ENCODE measurements around the gene BAIAP2. TPM values are rescaled to one million over a fixed set of nuclear protein-coding genes. Genes with fewer than 3 reads are reported as not detected.

The BAIAP2 gene
- total and polyA plus RNA-seq, 2 donors (not counting 1 experiment from before 2014, with no cell fraction given) = 1.3 to 12.0 TPM

DNA sequence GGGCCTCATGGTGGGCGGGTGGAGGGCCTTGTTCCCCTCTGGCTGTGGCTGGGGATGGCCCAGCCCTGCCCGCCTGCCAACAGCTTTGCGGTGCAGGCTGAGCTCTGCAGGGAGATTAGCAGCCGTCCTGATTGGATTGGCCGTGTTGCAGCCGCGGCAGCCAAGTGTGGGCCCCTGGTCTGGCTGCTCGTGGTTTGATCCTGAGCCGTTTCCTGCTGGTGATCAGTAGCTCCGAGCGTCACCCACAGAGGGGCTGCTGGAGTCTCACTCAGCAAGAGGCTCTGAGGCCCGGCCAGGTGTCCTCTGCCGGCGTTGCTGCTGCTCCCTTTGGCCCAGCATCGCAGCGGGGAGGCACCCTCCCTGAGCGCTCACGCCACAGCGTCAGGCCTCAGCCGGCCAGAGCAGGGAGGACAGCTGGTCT lies 32.5 kb downstream of the BAIAP2 start:
- H3K9me3 ChIP-seq (ENCODE audit: control extremely low read depth in 1 of 3, control insufficient read depth in 2 of 3, insufficient read depth in 1 of 3, low read length in 2 of 3) = no peaks in the 10 kb centered on the region
- intact Hi-C loops (cut with micrococcal nuclease) = no loop called here
- no peak for ATAC-seq (ENCODE audit: low read depth)
- POLR2A ChIA-PET = no interaction called here
- DNase-seq = no peak
- no peak overlapping the region for H3K4me3 ChIP-seq (ENCODE audit: control extremely low read depth in 1 of 5, extremely low read depth in 1 of 5, insufficient read depth in 1 of 5, low read depth in 2 of 5, low read length in 4 of 5)
- H3K9ac ChIP-seq (ENCODE audit: low read length) = no peak overlapping the region
- H3K27ac Mint-ChIP-seq = no peak overlapping the region
- H4K20me1 ChIP-seq (ENCODE audit: control insufficient read depth, insufficient read depth, low read length, poor library complexity, severe bottlenecking) = no peaks in the 10 kb centered on the region
- H3K9me3 Mint-ChIP-seq (ENCODE audit: insufficient read depth) = no peaks in the 10 kb centered on the region
- CTCF ChIA-PET = no interaction called here
- H3K4me3 Mint-ChIP-seq = no peak overlapping the region
- H3K27me3 Mint-ChIP-seq = peaks cover 2% of the 10 kb centered on the region
- no peak overlapping the region for H3K4me2 ChIP-seq (replicated peaks; ENCODE audit: low read depth, low read length, poor library complexity, severe bottlenecking)
- no peak overlapping the region for H2AFZ ChIP-seq (ENCODE audit: insufficient read depth, low read depth, low read length, poor library complexity, severe bottlenecking)
- no peak for TF ChIP-seq EZH2 (IDR thresholded peaks at IDR 0.05; ENCODE audit: borderline replicate concordance, insufficient read depth, low read depth, low read length, poor library complexity, severe bottlenecking)
- no peaks in the 10 kb centered on the region for H3K36me3 ChIP-seq (replicated peaks in 1 of 2; ENCODE audit: control extremely low read depth in 1 of 2, control insufficient read depth in 1 of 2, extremely low read depth in 1 of 2, insufficient read depth in 2 of 2, low read length in 1 of 2)
- H3K27ac ChIP-seq (ENCODE audit: low read length in 2 of 2) = no peak overlapping the region
- H3K79me2 ChIP-seq (ENCODE audit: control insufficient read depth, insufficient read depth, low read length) = no peaks in the 10 kb centered on the region
- H3K4me1 Mint-ChIP-seq = no peaks in the 10 kb centered on the region
- H3K27me3 ChIP-seq (replicated peaks in 1 of 4; ENCODE audit: control extremely low read depth in 1 of 4, control insufficient read depth in 3 of 4, insufficient read depth in 4 of 4, low read length in 3 of 4) = no peaks in the 10 kb centered on the region
- no peaks in the 10 kb centered on the region for H3K4me1 ChIP-seq (ENCODE audit: control insufficient read depth in 2 of 2, insufficient read depth in 2 of 2, low read length in 2 of 2)
- WGBS (ENCODE audit: insufficient coverage) = 90% methylated on average over 20 of the region's 20 CpGs

DNA sequence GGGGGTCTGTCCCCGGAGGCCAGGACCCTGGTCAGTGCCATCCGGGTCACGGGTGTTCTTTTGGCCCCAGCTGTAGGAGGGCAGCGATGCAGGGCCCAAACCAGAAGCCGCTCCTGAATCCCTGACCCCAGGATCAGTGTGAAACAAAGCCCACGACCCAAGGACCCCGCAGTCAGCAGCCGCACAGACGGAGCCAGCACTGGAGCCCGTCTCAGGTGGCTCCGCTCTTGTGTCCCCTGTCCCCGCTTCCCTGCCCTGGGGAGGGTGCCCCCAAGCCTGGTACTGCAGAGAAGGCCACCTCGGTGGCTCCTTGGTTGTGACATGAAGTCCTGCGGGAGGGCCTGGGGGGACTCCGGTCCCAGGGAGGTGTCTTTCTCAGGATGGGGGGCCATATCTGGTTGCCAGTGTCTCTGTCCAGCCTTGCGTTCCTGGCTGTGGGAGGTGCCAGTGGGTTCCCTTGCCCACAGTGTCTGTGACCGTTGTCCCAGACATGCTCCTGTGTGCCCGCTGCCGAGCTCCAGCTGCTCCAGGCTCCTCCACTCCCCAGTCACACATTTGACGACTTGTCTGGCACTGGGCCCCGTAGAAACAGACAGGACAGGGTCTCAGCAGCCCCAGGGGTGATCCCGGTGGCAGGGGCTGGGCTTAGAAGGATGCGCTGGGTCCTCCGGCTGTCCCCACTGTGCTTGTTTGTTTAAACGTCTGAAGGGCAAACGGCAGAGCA lies 33.6 kb downstream of the BAIAP2 start:
- no peak overlapping the region for H3K27ac Mint-ChIP-seq
- H3K4me3 Mint-ChIP-seq = no peak overlapping the region
- no peak overlapping the region for H3K4me3 ChIP-seq (ENCODE audit: control extremely low read depth in 1 of 5, extremely low read depth in 1 of 5, insufficient read depth in 1 of 5, low read depth in 2 of 5, low read length in 4 of 5)
- H3K4me1 ChIP-seq (ENCODE audit: control insufficient read depth in 2 of 2, insufficient read depth in 2 of 2, low read length in 2 of 2) = no peaks in the 10 kb centered on the region
- intact Hi-C loops (cut with micrococcal nuclease) = no loop called here
- H3K27me3 ChIP-seq (replicated peaks in 1 of 4; ENCODE audit: control extremely low read depth in 1 of 4, control insufficient read depth in 3 of 4, insufficient read depth in 4 of 4, low read length in 3 of 4) = no peaks in the 10 kb centered on the region
- no peaks in the 10 kb centered on the region for H3K4me1 Mint-ChIP-seq
- no peaks in the 10 kb centered on the region for H3K79me2 ChIP-seq (ENCODE audit: control insufficient read depth, insufficient read depth, low read length)
- H3K9ac ChIP-seq (ENCODE audit: low read length) = no peak overlapping the region
- H3K36me3 ChIP-seq (replicated peaks in 1 of 2; ENCODE audit: control extremely low read depth in 1 of 2, control insufficient read depth in 1 of 2, extremely low read depth in 1 of 2, insufficient read depth in 2 of 2, low read length in 1 of 2) = no peaks in the 10 kb centered on the region
- ATAC-seq (ENCODE audit: low read depth) = no peak
- ChIA-PET CTCF (no interaction called here), POLR2A (no interaction called here)
- TF ChIP-seq EZH2 (IDR thresholded peaks at IDR 0.05; ENCODE audit: borderline replicate concordance, insufficient read depth, low read depth, low read length, poor library complexity, severe bottlenecking) = no peak
- TF ChIP-seq, protein P1, sequence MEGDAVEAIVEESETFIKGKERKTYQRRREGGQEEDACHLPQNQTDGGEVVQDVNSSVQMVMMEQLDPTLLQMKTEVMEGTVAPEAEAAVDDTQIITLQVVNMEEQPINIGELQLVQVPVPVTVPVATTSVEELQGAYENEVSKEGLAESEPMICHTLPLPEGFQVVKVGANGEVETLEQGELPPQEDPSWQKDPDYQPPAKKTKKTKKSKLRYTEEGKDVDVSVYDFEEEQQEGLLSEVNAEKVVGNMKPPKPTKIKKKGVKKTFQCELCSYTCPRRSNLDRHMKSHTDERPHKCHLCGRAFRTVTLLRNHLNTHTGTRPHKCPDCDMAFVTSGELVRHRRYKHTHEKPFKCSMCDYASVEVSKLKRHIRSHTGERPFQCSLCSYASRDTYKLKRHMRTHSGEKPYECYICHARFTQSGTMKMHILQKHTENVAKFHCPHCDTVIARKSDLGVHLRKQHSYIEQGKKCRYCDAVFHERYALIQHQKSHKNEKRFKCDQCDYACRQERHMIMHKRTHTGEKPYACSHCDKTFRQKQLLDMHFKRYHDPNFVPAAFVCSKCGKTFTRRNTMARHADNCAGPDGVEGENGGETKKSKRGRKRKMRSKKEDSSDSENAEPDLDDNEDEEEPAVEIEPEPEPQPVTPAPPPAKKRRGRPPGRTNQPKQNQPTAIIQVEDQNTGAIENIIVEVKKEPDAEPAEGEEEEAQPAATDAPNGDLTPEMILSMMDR (IDR thresholded peaks at IDR 0.05) = no peak
- no peaks in the 10 kb centered on the region for H3K27me3 Mint-ChIP-seq
- DNase-seq = no peak
- no peak overlapping the region for H3K27ac ChIP-seq (ENCODE audit: low read length in 2 of 2)
- H3K9me3 Mint-ChIP-seq (ENCODE audit: insufficient read depth) = no peaks in the 10 kb centered on the region
- H2AFZ ChIP-seq (ENCODE audit: insufficient read depth, low read depth, low read length, poor library complexity, severe bottlenecking) = no peak overlapping the region
- 93% methylated on average over 25 of the region's 26 CpGs for WGBS (ENCODE audit: insufficient coverage)
- no peak overlapping the region for H3K4me2 ChIP-seq (replicated peaks; ENCODE audit: low read depth, low read length, poor library complexity, severe bottlenecking)
- H3K9me3 ChIP-seq (ENCODE audit: control extremely low read depth in 1 of 3, control insufficient read depth in 2 of 3, insufficient read depth in 1 of 3, low read length in 2 of 3) = no peaks in the 10 kb centered on the region
- H4K20me1 ChIP-seq (ENCODE audit: control insufficient read depth, insufficient read depth, low read length, poor library complexity, severe bottlenecking) = no peaks in the 10 kb centered on the region
